ENCODE results near the gene TUBB. TPM values are rescaled to one million over a fixed set of nuclear protein-coding genes. Genes with fewer than 3 reads are reported as not detected.
A peak's percentile ranks its signal among the peaks of the same experiment; 100 is the strongest.

Gene TUBB
- total and polyA plus RNA-seq, 8 donors: 409 to 1,665 (median 1,126) TPM

GRCh38 chr6:30748851-30749540, 28.8 kb downstream of the TUBB start:
- no peak for TF ChIP-seq CTCF (IDR thresholded peaks at IDR 0.05)
- H3K27ac ChIP-seq: peak overlapping the region in 1 of 2 donors; percentile 50
- DNase-seq: no peak
- H3K36me3 ChIP-seq: no peaks in the 10 kb centered on the region
- intact Hi-C loops (cut with DNase I): loop anchor here in 1 of 2 donors (10.0 kb wide), 1 partner anchor 66 kb away; no protein-coding TSS in a partner anchor
- H3K4me3 ChIP-seq: no peak overlapping the region
- no peaks in the 10 kb centered on the region for H3K9me3 ChIP-seq
- no peak for ATAC-seq
- no peaks in the 10 kb centered on the region for H3K27me3 ChIP-seq
- H3K4me1 ChIP-seq: peaks cover 4 to 81% of the 10 kb centered on the region in 2 donors

- Histone ChIP-seq H3K4me1 (peaks cover 4 to 78% of the 10 kb centered on the region in 2 donors), H3K4me3 (no peak overlapping the region), H3K27me3 (no peaks in the 10 kb centered on the region), H3K9me3 (no peaks in the 10 kb centered on the region), H3K27ac (peak overlapping the region in 1 of 2 donors; percentile 23), H3K36me3 (no peaks in the 10 kb centered on the region)
- no peak for ATAC-seq
- DNase-seq: no peak
- intact Hi-C loops (cut with DNase I): loop anchor here in 1 of 2 donors (10.0 kb wide), 1 partner anchor 65 kb away; no protein-coding TSS in a partner anchor
- no peak for TF ChIP-seq CTCF (IDR thresholded peaks at IDR 0.05)
Measured at GRCh38 chr6:30749554-30750378, 29.6 kb downstream of the TUBB start.

- H3K27ac ChIP-seq: peak overlapping the region in 1 of 2 donors; percentile 23
- peaks cover 4 to 77% of the 10 kb centered on the region in 2 donors for H3K4me1 ChIP-seq
- no peaks in the 10 kb centered on the region for H3K36me3 ChIP-seq
- ATAC-seq (no peak), DNase-seq (no peak)
- intact Hi-C loops (cut with DNase I): no loop called here
- H3K27me3 ChIP-seq: no peaks in the 10 kb centered on the region
- H3K4me3 ChIP-seq: no peak overlapping the region
- H3K9me3 ChIP-seq: no peaks in the 10 kb centered on the region
- no peak for TF ChIP-seq CTCF (IDR thresholded peaks at IDR 0.05)
Measured at GRCh38 chr6:30750379-30750668, 30.2 kb downstream of the TUBB start.

- ATAC-seq (peak; percentile 88), DNase-seq (peak in 3 of 4 donors; percentile 82 to 95 (median 94))
- no peak overlapping the region for H3K4me3 ChIP-seq
- no peaks in the 10 kb centered on the region for H3K27me3 ChIP-seq
- no peaks in the 10 kb centered on the region for H3K36me3 ChIP-seq
- peak overlapping the region; percentile 81 to 90 for H3K27ac ChIP-seq
- intact Hi-C loops (cut with DNase I): no loop called here
- TF ChIP-seq CTCF (IDR thresholded peaks at IDR 0.05): no peak
- H3K9me3 ChIP-seq: no peaks in the 10 kb centered on the region
- peaks cover 8 to 74% of the 10 kb centered on the region in 2 donors for H3K4me1 ChIP-seq
Measured at GRCh38 chr6:30752157-30752927, 32.2 kb downstream of the TUBB start.
